Nephron (organoid): ENCODE measurements around the gene DUXA.
"Not testable (repeated sequence)": the region's sequence is repeated elsewhere in the genome, so short reads cannot be mapped to it uniquely, and the experiment has no call there.

Experiments
- H3K27ac Mint-ChIP-seq, 3 experiments: 2 replicates each; pipeline ENCODE4 v1.8.0; 2020; ENCODE audit warnings: mixed read lengths in 3 of 3, mild to moderate bottlenecking in 2 of 3, moderate library complexity in 1 of 3
- H3K27me3 Mint-ChIP-seq: 2 replicates; pipeline ENCODE4 v1.8.0; 2021; ENCODE audit warnings: low read depth, mild to moderate bottlenecking, moderate library complexity, mixed read lengths
- H3K36me3 Mint-ChIP-seq: 2 replicates; pipeline ENCODE4 v1.8.0; 2020; ENCODE audit warnings: low read depth, mixed read lengths
- H3K4me1 Mint-ChIP-seq: 2 replicates; pipeline ENCODE4 v1.8.0; 2020; ENCODE audit warnings: mixed read lengths
- H3K4me3 Mint-ChIP-seq, 3 experiments: 2 replicates each; pipeline ENCODE4 v1.8.0; 2020; ENCODE audit warnings: mild to moderate bottlenecking in 3 of 3, mixed read lengths in 3 of 3, moderate library complexity in 2 of 3
- H3K9me3 Mint-ChIP-seq: 2 replicates; pipeline ENCODE4 v1.8.0; 2020; ENCODE audit warnings: mixed read lengths
- TF ChIP-seq, protein P1 (sequence below), 3 experiments: fragments of 200-600 bp; sonication (generic); IDR thresholded peaks; one replicate each; pipeline ENCODE4 v1.5.0; 2021; ENCODE audit warnings: antibody characterized with exemption in 3 of 3; ENCODE audit not compliant: unreplicated experiment in 3 of 3

Gene DUXA

DNA sequence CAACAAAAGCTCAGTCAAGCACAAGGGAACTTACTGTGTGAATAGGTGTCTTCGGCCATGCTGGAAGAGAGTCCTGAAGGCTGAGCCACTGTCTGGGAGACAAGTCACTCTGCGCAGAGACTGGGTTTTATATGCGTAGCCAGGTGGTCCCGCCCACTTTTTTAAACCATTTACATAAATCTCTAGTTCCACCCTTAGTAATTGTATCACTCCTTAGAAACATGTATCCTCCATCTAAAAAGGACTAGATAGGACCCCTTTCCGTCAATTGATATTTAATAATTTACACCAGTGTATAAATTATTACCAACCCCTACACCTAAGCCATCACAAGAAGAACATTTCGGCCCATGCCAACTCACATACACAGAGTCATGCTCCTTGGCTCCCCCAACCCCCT, at the start of gene DUXA:
DUXA (minus strand) TSS at position 101 of the 400 bp plus-strand sequence; CDS start at position 59, 42 bp downstream.
- Mint-ChIP-seq H3K27ac (no peak within 1 kb of the TSS), H3K9me3 (peaks cover 24% of the 10 kb centered on the region), H3K36me3 (peaks cover 4% of the 10 kb centered on the region), H3K4me3 (no peak within 1 kb of the TSS), H3K4me1 (peaks cover 5% of the 10 kb centered on the region), H3K27me3 (peaks cover 6% of the 10 kb centered on the region)
- TF ChIP-seq, protein P1, sequence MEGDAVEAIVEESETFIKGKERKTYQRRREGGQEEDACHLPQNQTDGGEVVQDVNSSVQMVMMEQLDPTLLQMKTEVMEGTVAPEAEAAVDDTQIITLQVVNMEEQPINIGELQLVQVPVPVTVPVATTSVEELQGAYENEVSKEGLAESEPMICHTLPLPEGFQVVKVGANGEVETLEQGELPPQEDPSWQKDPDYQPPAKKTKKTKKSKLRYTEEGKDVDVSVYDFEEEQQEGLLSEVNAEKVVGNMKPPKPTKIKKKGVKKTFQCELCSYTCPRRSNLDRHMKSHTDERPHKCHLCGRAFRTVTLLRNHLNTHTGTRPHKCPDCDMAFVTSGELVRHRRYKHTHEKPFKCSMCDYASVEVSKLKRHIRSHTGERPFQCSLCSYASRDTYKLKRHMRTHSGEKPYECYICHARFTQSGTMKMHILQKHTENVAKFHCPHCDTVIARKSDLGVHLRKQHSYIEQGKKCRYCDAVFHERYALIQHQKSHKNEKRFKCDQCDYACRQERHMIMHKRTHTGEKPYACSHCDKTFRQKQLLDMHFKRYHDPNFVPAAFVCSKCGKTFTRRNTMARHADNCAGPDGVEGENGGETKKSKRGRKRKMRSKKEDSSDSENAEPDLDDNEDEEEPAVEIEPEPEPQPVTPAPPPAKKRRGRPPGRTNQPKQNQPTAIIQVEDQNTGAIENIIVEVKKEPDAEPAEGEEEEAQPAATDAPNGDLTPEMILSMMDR (IDR thresholded peaks at IDR 0.05; ENCODE audit: unreplicated experiment in 3 of 3), result no peak

DNA sequence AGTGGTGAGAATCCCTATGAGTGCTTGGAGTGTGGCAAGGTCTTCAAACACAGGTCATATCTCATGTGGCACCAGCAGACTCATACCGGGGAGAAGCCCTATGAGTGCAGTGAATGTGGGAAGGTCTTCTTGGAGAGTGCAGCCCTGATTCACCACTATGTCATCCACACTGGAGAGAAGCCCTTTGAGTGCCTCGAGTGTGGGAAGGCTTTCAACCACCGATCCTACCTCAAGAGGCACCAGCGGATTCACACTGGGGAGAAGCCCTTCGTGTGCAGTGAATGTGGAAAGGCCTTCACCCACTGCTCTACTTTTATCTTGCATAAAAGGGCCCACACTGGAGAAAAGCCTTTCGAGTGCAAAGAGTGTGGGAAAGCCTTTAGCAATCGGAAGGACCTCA, 44.8 kb upstream of the DUXA start:
- Mint-ChIP-seq H3K9me3 (no peaks in the 10 kb centered on the region), H3K27ac (no peak overlapping the region), H3K4me3 (no peak overlapping the region), H3K27me3 (no peaks in the 10 kb centered on the region), H3K36me3 (peaks cover 74% of the 10 kb centered on the region), H3K4me1 (no peaks in the 10 kb centered on the region)
- TF ChIP-seq, protein P1 (IDR thresholded peaks at IDR 0.05; ENCODE audit: unreplicated experiment in 3 of 3), result no peak

DNA sequence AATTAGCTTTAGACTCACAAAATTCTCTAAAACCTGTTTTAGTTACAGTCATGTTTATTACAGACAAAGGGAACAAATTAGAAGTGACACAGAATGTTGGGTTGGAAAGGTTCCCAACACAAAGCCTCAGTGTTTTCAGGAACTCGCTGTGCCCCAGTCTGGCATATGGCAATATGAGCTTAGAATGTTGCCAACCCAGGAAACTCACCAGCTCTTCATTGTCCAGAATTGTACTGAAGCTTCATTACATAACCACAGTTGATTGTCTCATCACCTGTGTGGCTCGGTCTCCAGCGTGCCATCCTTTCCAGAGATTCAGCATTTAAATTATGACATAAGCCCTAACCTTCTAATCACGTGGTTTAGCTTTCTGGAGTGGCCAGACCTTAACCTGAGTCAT, 43.1 kb upstream of the DUXA start:
- TF ChIP-seq, protein P1 (IDR thresholded peaks at IDR 0.05; ENCODE audit: unreplicated experiment in 3 of 3), result no peak
- Mint-ChIP-seq H3K4me3 (no peak overlapping the region), H3K27ac (no peak overlapping the region), H3K36me3 (peaks cover 68% of the 10 kb centered on the region), H3K27me3 (no peaks in the 10 kb centered on the region), H3K4me1 (no peaks in the 10 kb centered on the region), H3K9me3 (no peaks in the 10 kb centered on the region)

DNA sequence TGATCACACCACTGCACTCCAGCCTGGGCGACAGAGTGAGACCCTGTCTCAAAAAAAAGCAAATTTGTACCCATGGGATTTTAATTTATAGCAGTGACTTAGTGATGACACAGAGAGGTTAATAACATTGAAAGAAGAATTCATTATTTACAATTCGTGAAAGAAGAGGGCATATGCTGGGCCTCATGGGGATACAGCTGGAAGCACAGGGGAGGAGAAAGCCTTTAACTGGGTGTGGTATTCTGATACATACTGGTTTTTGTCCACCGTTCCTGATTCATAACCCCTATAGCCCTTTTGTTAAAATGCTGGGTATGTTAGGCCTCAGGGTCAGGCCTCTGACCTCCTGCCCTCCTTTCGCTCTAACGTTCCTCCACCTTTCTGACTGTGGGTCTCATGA, 34.9 kb upstream of the DUXA start:
- no peaks in the 10 kb centered on the region for H3K4me1 Mint-ChIP-seq
- H3K27ac Mint-ChIP-seq, result no peak overlapping the region
- TF ChIP-seq, protein P1 (IDR thresholded peaks at IDR 0.05; ENCODE audit: unreplicated experiment in 3 of 3), result no peak
- H3K9me3 Mint-ChIP-seq, result no peaks in the 10 kb centered on the region
- H3K27me3 Mint-ChIP-seq, result peaks cover 4% of the 10 kb centered on the region
- H3K4me3 Mint-ChIP-seq, result no peak overlapping the region
- peaks cover 85% of the 10 kb centered on the region for H3K36me3 Mint-ChIP-seq

DNA sequence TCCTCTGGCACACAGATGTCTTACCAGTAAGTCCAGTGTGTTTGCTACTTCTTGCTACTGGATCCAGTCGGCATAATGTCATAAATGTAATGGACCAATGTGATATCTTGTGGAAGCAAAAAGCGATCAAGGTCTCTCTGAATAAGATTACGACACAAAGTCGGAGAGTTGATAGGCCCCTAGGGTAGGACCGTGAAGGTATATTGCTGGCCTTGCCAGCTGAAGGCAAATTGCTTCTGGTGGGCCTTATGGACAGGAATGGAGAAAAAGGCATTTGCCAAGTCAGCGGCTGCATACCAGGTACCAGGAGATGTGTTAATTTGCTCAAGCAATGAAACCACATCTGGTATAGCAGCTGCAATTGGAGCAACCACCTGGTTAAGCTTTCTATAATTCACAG, 30.6 kb upstream of the DUXA start:
- H3K4me1 Mint-ChIP-seq, result peaks cover 14% of the 10 kb centered on the region
- H3K27me3 Mint-ChIP-seq, H3K4me3 Mint-ChIP-seq, H3K27ac Mint-ChIP-seq, H3K9me3 Mint-ChIP-seq: not testable (repeated sequence)
- peaks cover 98% of the 10 kb centered on the region for H3K36me3 Mint-ChIP-seq

DNA sequence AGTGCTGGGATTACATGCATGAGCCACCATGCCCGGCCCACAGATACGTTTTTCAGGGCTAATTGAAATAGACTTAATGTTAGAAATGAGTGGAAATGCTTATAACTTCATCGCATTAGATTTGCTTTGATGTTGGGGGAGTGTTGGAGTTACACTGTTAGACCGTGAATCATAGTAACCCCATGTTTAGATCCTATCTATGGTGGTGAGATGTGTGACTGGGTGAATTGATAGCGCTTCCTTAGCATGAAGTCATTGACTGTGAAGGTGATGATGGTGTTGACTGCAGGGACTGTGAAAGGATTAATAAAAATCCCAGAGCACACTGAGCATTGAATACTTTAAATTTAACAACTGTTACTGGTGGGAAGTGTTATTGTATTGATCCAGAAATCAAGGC, 25.7 kb upstream of the DUXA start:
- H3K4me1 Mint-ChIP-seq, result peaks cover 21% of the 10 kb centered on the region
- TF ChIP-seq, protein P1 (IDR thresholded peaks at IDR 0.05; ENCODE audit: unreplicated experiment in 3 of 3), result no peak
- peaks cover 34% of the 10 kb centered on the region for H3K9me3 Mint-ChIP-seq
- H3K36me3 Mint-ChIP-seq, result peaks cover 78% of the 10 kb centered on the region
- peak overlapping the region; percentile 18 to 98 (median 27) for H3K27ac Mint-ChIP-seq
- H3K27me3 Mint-ChIP-seq, result no peaks in the 10 kb centered on the region
- peak overlapping the region; percentile 98 to 99 (median 99) for H3K4me3 Mint-ChIP-seq
